ENCODE results near the gene FOXN3. TPM values are rescaled to one million over a fixed set of nuclear protein-coding genes. Genes with fewer than 3 reads are reported as not detected.

Gene FOXN3
- polyA plus RNA-seq, 1 experiment: 46.5 TPM

- H3K9me3 ChIP-seq (ENCODE audit: control insufficient read depth, insufficient read depth, low read length): no peaks in the 10 kb centered on the region
- DNase-seq (ENCODE audit: low read depth, low spot score): no peak
- peak overlapping the region; percentile 84 for H3K27ac ChIP-seq (ENCODE audit: low read depth, low read length)
- H3K4me3 ChIP-seq (ENCODE audit: low read depth, low read length): no peak overlapping the region
- no peak for TF ChIP-seq CTCF (IDR thresholded peaks at IDR 0.05; ENCODE audit: low read depth, low read length)
- no peaks in the 10 kb centered on the region for H3K27me3 ChIP-seq (ENCODE audit: control insufficient read depth, insufficient read depth, low read length)
- POLR2A ChIA-PET: interaction anchor here (1.1 kb wide), 1 partner anchor 48 kb away, joined by 3 read pairs; no protein-coding TSS in a partner anchor
- CTCF ChIA-PET: interaction anchor here (0.7 to 0.8 kb wide), 2 partner anchors 565 to 588 kb away, joined by 3 read pairs; no protein-coding TSS in a partner anchor
Measured at GRCh38 chr14:89351516-89352404, 65.3 kb downstream of the FOXN3 start.

- no peaks in the 10 kb centered on the region for H3K9me3 ChIP-seq (ENCODE audit: control insufficient read depth, insufficient read depth, low read length)
- no peaks in the 10 kb centered on the region for H3K27me3 ChIP-seq (ENCODE audit: control insufficient read depth, insufficient read depth, low read length)
- ChIA-PET CTCF (interaction anchor here (0.7 kb wide), 1 partner anchor 589 kb away, joined by 3 read pairs; no protein-coding TSS in a partner anchor), POLR2A (interaction anchor here (1.1 kb wide), 1 partner anchor 47 kb away, joined by 3 read pairs; no protein-coding TSS in a partner anchor)
- no peak overlapping the region for H3K4me3 ChIP-seq (ENCODE audit: low read depth, low read length)
- H3K27ac ChIP-seq (ENCODE audit: low read depth, low read length): peak overlapping the region; percentile 84
- DNase-seq (ENCODE audit: low read depth, low spot score): no peak
- TF ChIP-seq CTCF (IDR thresholded peaks at IDR 0.05; ENCODE audit: low read depth, low read length): no peak
Measured at GRCh38 chr14:89351221-89351515, 65.9 kb downstream of the FOXN3 start.

DNA sequence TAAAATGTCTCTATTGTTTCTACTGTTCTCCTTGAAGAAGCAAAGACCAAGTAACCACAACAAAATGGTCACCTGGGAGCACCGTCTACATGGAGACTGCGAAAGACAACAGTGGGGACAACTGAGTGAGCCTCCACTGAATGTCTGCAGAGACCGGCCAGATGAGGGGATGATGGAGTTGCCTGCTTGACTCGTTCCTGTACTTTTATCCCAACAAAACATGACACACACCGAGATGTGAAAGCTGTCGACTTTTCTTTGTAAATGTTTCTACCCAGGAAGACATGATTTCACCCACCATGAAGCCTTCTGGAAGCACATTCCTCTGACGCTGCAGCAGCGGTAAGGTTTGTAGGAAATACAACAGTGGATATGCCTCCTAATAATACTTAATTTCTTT is 66.9 kb downstream of the FOXN3 start:
- ChIA-PET CTCF (no interaction called here), POLR2A (no interaction called here)
- no peak for TF ChIP-seq CTCF (IDR thresholded peaks at IDR 0.05; ENCODE audit: low read depth, low read length)

DNA sequence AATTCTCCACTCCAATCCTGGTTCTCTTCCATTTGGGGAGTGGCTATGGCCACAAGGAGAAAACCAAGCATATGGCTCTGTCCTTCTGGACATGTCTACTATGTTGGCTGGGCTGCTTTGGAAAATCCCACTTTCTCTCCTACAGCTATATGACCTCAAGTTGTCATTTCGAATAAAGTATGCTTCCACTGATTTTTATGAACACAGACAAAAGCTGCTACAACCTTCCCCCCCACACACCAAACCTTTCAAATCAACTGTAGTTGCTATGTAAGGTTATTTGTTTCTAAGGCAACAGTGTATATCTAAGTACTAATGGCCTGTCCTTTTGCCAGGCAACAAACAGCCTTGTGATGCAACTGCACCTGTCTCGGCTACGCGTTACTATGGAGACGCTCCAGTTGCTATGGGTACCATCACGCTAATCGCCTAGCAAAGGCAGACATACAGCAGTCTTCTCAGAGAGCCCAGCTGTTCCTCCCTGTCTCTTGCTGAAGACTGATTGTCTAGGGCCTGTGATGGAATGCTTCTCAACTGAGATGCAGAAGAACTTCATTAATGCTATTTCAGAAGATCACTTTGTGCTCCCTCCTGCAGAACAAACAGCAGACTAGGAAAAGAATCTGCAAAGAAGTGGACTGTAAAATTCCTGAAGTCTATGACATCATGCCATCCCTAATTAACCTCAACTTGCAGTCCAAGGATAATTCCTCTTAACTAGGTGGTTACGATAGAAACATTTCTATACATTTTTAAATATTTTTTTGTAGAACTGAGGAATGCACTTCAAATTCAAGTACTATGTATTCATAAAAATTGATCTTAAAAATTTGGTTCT is 67.6 kb downstream of the FOXN3 start:
- H3K27me3 ChIP-seq (ENCODE audit: control insufficient read depth, insufficient read depth, low read length): no peaks in the 10 kb centered on the region
- no peak for TF ChIP-seq CTCF (IDR thresholded peaks at IDR 0.05; ENCODE audit: low read depth, low read length)
- no peak overlapping the region for H3K27ac ChIP-seq (ENCODE audit: low read depth, low read length)
- no peak for DNase-seq (ENCODE audit: low read depth, low spot score)
- H3K4me3 ChIP-seq (ENCODE audit: low read depth, low read length): no peak overlapping the region
- CTCF ChIA-PET: no interaction called here
- H3K9me3 ChIP-seq (ENCODE audit: control insufficient read depth, insufficient read depth, low read length): peaks cover 2% of the 10 kb centered on the region; the same call in 1 of the 2 replicates
- POLR2A ChIA-PET: no interaction called here

More for the DNA sequence above, 66.9 kb downstream of the FOXN3 start:
- no peaks in the 10 kb centered on the region for H3K27me3 ChIP-seq (ENCODE audit: control insufficient read depth, insufficient read depth, low read length)
- H3K27ac ChIP-seq (ENCODE audit: low read depth, low read length): no peak overlapping the region
- peaks cover 2% of the 10 kb centered on the region; the same call in 1 of the 2 replicates for H3K9me3 ChIP-seq (ENCODE audit: control insufficient read depth, insufficient read depth, low read length)
- no peak for DNase-seq (ENCODE audit: low read depth, low spot score)
- H3K4me3 ChIP-seq (ENCODE audit: low read depth, low read length): no peak overlapping the region
